ENCODE data around the gene PLXNA3. TPM values are rescaled to one million over a fixed set of nuclear protein-coding genes. Genes with fewer than 3 reads are reported as not detected.

Gene PLXNA3
- total and polyA plus RNA-seq, 10 of the 15 experiments (the other 5 are each of a cell fraction or from before 2014, with no cell fraction given), result 0.26 to 26.8 (median 3.4) TPM

DNA sequence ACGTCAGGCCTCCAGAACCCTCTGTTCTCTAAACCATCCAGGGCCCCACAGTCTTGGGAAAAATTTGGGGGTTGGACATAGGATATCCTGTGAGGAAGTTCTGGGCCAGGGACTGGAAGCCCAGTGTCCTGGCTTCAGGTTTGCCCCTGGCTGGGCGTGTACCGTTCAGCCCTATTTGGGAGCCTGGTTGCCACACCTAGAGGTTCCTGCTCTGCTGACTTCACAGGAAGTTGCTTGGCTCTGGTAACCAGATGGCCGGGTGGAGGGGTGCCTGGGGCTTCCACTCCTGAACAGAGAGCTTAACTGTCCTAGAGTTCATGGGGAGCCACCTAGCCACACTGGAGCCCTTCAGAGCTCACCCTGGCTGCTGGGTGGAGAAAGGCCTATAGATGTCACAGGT, 45.6 kb upstream of the PLXNA3 start (continued):
- TF ChIP-seq IKZF1 (conservative IDR thresholded peaks at IDR 0.05) (no peak), NR2F1 (conservative IDR thresholded peaks at IDR 0.05) (no peak)

- ChIA-PET SMC1A (ENCODE audit: uncharacterized antibody, unreplicated experiment) (no interaction called here), RAD21 (ENCODE audit: unreplicated experiment) (interaction anchor here (1.6 to 2.1 kb wide), 3 partner anchors 14 to 78 kb away, joined by 5 to 9 read pairs (median 5); partner anchors contain the start of gene SLC10A3), POLR2A (interaction anchor here (3.5 to 4.6 kb wide), 2 partner anchors 13 to 15 kb away, joined by 22 to 32 read pairs; partner anchors contain the start of gene ATP6AP1), CTCF (interaction anchor here (0.9 kb wide), 2 partner anchors 8 to 40 kb away, joined by 3 to 4 read pairs; no protein-coding TSS in a partner anchor)
- Histone ChIP-seq H3K4me3 (no peak overlapping the region), H2AFZ (ENCODE audit: control insufficient read depth, low read depth, low read length) (no peak overlapping the region), H3K9me3 (replicated peaks; ENCODE audit: control insufficient read depth, insufficient read depth, low read length) (no peaks in the 10 kb centered on the region; the same call in 2 of the 3 replicates), H3K79me2 (ENCODE audit: control insufficient read depth, insufficient read depth, low read length) (peaks cover 7% of the 10 kb centered on the region), H3K36me3 (ENCODE audit: control insufficient read depth in 2 of 2, insufficient read depth in 2 of 2, low read length in 1 of 2) (no peaks in the 10 kb centered on the region), H3K27ac (ENCODE audit: control insufficient read depth, insufficient read depth) (peak overlapping the region; percentile 86; the same call in 1 of the 2 replicates), H3K27me3 (replicated peaks in 1 of 2; ENCODE audit: control insufficient read depth in 2 of 2, insufficient read depth in 2 of 2, low read length in 1 of 2) (no peaks in the 10 kb centered on the region), H3K4me2 (ENCODE audit: control insufficient read depth, insufficient read depth) (0 out of 2 replicates have a peak overlapping the region, but pooled peaks have one; percentile 77), H4K20me1 (ENCODE audit: control insufficient read depth, insufficient read depth) (no peaks in the 10 kb centered on the region), H3K9ac (ENCODE audit: control insufficient read depth, insufficient read depth, low read length) (no peak overlapping the region), H3K4me1 (ENCODE audit: control insufficient read depth, insufficient read depth, low read length) (no peaks in the 10 kb centered on the region)
- TSS peak; percentile 48 for BruUV-seq (replicated peaks)
- 45% methylated on average over 8 of the region's 8 CpGs for WGBS (ENCODE audit: insufficient coverage, insufficient replicate concordance, low lambda C conversion rate, missing lambda C conversion rate)
- TF ChIP-seq TCF3 (IDR thresholded peaks at IDR 0.05; ENCODE audit: borderline replicate concordance, insufficient read depth, low read depth, low read length) (no peak), ZBED1 (IDR thresholded peaks at IDR 0.05; ENCODE audit: borderline replicate concordance) (no peak)
- in situ Hi-C loops (cut with MboI) (no loop called here), intact Hi-C loops (cut with micrococcal nuclease; ENCODE audit: unreplicated experiment) (no loop called here)
- no peak for DNase-seq (ENCODE audit: low read depth, low spot score)
- no peak for FAIRE-seq
- ATAC-seq, result no peak
These were observed 44.9 kb upstream of the PLXNA3 start for GRCh38 chrX:154413142-154413541.

GRCh38 chrX:154417157-154417556, 40.9 kb upstream of the PLXNA3 start:
- ChIA-PET RAD21 (ENCODE audit: unreplicated experiment) (no interaction called here), SMC1A (ENCODE audit: uncharacterized antibody, unreplicated experiment) (no interaction called here), CTCF (no interaction called here), POLR2A (no interaction called here)
- H3K4me2 ChIP-seq (ENCODE audit: control insufficient read depth, insufficient read depth), result no peak overlapping the region
- intact Hi-C loops (cut with micrococcal nuclease; ENCODE audit: unreplicated experiment), result no loop called here
- no peaks in the 10 kb centered on the region; the same call in 2 of the 3 replicates for H3K9me3 ChIP-seq (replicated peaks; ENCODE audit: control insufficient read depth, insufficient read depth, low read length)
- no peaks in the 10 kb centered on the region for H3K36me3 ChIP-seq (ENCODE audit: control insufficient read depth in 2 of 2, insufficient read depth in 2 of 2, low read length in 1 of 2)
- BruUV-seq (replicated peaks), result no TSS peak
- no peak overlapping the region for H3K4me3 ChIP-seq
- FAIRE-seq (no peak), ATAC-seq (no peak), DNase-seq (ENCODE audit: low read depth, low spot score) (no peak)
- in situ Hi-C loops (cut with MboI), result no loop called here
- no peak overlapping the region for H2AFZ ChIP-seq (ENCODE audit: control insufficient read depth, low read depth, low read length)
- H3K9ac ChIP-seq (ENCODE audit: control insufficient read depth, insufficient read depth, low read length), result no peak overlapping the region
- H3K27ac ChIP-seq (ENCODE audit: control insufficient read depth, insufficient read depth), result no peak overlapping the region
- no peaks in the 10 kb centered on the region for H4K20me1 ChIP-seq (ENCODE audit: control insufficient read depth, insufficient read depth)
- peaks cover 5% of the 10 kb centered on the region for H3K79me2 ChIP-seq (ENCODE audit: control insufficient read depth, insufficient read depth, low read length)
- 53% methylated on average over 7 of the region's 7 CpGs for WGBS (ENCODE audit: insufficient coverage, insufficient replicate concordance, low lambda C conversion rate, missing lambda C conversion rate)
- H3K27me3 ChIP-seq (replicated peaks in 1 of 2; ENCODE audit: control insufficient read depth in 2 of 2, insufficient read depth in 2 of 2, low read length in 1 of 2), result no peaks in the 10 kb centered on the region
- H3K4me1 ChIP-seq (ENCODE audit: control insufficient read depth, insufficient read depth, low read length), result no peaks in the 10 kb centered on the region
- TF ChIP-seq POLR2AphosphoS2 (IDR thresholded peaks at IDR 0.05; ENCODE audit: low read depth, low read length) (no peak), MYB (IDR thresholded peaks at IDR 0.05; ENCODE audit: borderline replicate concordance, low read depth, low read length) (no peak), REST (IDR thresholded peaks at IDR 0.05; ENCODE audit: low read depth, low read length) (no peak), ATF7 (IDR thresholded peaks at IDR 0.05; ENCODE audit: low read depth) (no peak)
- TF ChIP-seq, protein P1, sequence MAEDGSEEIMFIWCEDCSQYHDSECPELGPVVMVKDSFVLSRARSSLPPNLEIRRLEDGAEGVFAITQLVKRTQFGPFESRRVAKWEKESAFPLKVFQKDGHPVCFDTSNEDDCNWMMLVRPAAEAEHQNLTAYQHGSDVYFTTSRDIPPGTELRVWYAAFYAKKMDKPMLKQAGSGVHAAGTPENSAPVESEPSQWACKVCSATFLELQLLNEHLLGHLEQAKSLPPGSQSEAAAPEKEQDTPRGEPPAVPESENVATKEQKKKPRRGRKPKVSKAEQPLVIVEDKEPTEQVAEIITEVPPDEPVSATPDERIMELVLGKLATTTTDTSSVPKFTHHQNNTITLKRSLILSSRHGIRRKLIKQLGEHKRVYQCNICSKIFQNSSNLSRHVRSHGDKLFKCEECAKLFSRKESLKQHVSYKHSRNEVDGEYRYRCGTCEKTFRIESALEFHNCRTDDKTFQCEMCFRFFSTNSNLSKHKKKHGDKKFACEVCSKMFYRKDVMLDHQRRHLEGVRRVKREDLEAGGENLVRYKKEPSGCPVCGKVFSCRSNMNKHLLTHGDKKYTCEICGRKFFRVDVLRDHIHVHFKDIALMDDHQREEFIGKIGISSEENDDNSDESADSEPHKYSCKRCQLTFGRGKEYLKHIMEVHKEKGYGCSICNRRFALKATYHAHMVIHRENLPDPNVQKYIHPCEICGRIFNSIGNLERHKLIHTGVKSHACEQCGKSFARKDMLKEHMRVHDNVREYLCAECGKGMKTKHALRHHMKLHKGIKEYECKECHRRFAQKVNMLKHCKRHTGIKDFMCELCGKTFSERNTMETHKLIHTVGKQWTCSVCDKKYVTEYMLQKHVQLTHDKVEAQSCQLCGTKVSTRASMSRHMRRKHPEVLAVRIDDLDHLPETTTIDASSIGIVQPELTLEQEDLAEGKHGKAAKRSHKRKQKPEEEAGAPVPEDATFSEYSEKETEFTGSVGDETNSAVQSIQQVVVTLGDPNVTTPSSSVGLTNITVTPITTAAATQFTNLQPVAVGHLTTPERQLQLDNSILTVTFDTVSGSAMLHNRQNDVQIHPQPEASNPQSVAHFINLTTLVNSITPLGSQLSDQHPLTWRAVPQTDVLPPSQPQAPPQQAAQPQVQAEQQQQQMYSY (CRISPR knock-in tag; IDR thresholded peaks at IDR 0.05), result no peak
